CD14-positive monocyte (primary cell): ENCODE measurements around the gene ZFHX3. TPM values are rescaled to one million over a fixed set of nuclear protein-coding genes. Genes with fewer than 3 reads are reported as not detected.
A peak's percentile ranks its signal among the peaks of the same experiment; 100 is the strongest.

Experiments
- DNase-seq, 3 donors: peaks; one replicate each; pipeline ENCODE4 v3.0.0-alpha.2; 2011 to 2022
- H2AFZ ChIP-seq: 2 replicates; pipeline ENCODE4 v1.6.0; 2012; ENCODE audit warnings: mild to moderate bottlenecking, low read depth, low read length, inconsistent platforms; ENCODE audit not compliant: insufficient read depth, poor library complexity, severe bottlenecking
- H3K27ac ChIP-seq, 2 donors: 1 replicate in 1 of 2; 2 replicates in 1 of 2; pipeline ENCODE4 v1.5.1; 2012 to 2013; ENCODE audit warnings: low read length in 2 of 2, control low read depth in 1 of 2, inconsistent platforms in 1 of 2, low read depth in 1 of 2, mild to moderate bottlenecking in 1 of 2
- H3K27me3 ChIP-seq, 2 donors: one replicate each; pipeline versions ENCODE4 v1.6.0 to v1.6.1; 2011 to 2013; ENCODE audit warnings: low read length in 2 of 2; ENCODE audit not compliant: control insufficient read depth in 2 of 2, insufficient read depth in 2 of 2
- H3K36me3 ChIP-seq, 2 donors: replicated peaks in 1 of 2; 1 replicate in 1 of 2; 2 replicates in 1 of 2; pipeline versions ENCODE4 v1.5.1 to v1.6.1; 2012 to 2013; ENCODE audit warnings: low read length in 2 of 2, control low read depth in 1 of 2, inconsistent platforms in 1 of 2, mild to moderate bottlenecking in 1 of 2; ENCODE audit not compliant: insufficient read depth in 2 of 2, control insufficient read depth in 1 of 2
- H3K4me1 ChIP-seq, 2 donors: 1 replicate in 1 of 2; 2 replicates in 1 of 2; pipeline versions ENCODE4 v1.5.1 to v1.6.1; 2012 to 2013; ENCODE audit warnings: low read length in 2 of 2, control low read depth in 1 of 2, inconsistent platforms in 1 of 2, mild to moderate bottlenecking in 1 of 2, moderate library complexity in 1 of 2; ENCODE audit not compliant: insufficient read depth in 2 of 2, control insufficient read depth in 1 of 2
- H3K4me2 ChIP-seq: replicated peaks from 2 replicates; pipeline ENCODE3; 2012; ENCODE audit warnings: low read length, moderate library complexity, mild to moderate bottlenecking; ENCODE audit not compliant: poor library complexity, severe bottlenecking; ENCODE audit errors: extremely low read depth
- H3K4me3 ChIP-seq, 3 experiments: fragments of 200-600 bp in 1 of 3; sonication (generic) in 1 of 3; replicated peaks in 1 of 3; 1 replicate in 2 of 3; 2 replicates in 1 of 3; pipeline ENCODE4 v1.5.1; 2011 to 2013; ENCODE audit warnings: low read length in 3 of 3, mild to moderate bottlenecking in 3 of 3, control low read depth in 2 of 3, low read depth in 2 of 3, inconsistent platforms in 1 of 3, moderate library complexity in 1 of 3
- H3K79me2 ChIP-seq: 2 replicates; pipeline ENCODE4 v1.6.0; 2012; ENCODE audit warnings: mild to moderate bottlenecking, control low read depth, inconsistent platforms, low read length, moderate library complexity; ENCODE audit not compliant: insufficient read depth
- H3K9ac ChIP-seq: 2 replicates; pipeline ENCODE4 v1.6.0; 2017; ENCODE audit warnings: low read length, mild to moderate bottlenecking; ENCODE audit not compliant: insufficient read depth, poor library complexity, severe bottlenecking
- H3K9me3 ChIP-seq, 2 donors: replicated peaks in 1 of 2; 1 replicate in 1 of 2; 2 replicates in 1 of 2; pipeline versions ENCODE4 v1.5.1 to v1.6.1; 2012 to 2013; ENCODE audit warnings: low read length in 2 of 2, control low read depth in 1 of 2; ENCODE audit not compliant: control insufficient read depth in 1 of 2, insufficient read depth in 1 of 2
- H4K20me1 ChIP-seq: 2 replicates; pipeline ENCODE4 v1.6.0; 2012; ENCODE audit warnings: mild to moderate bottlenecking, low read length, control low read depth, moderate library complexity; ENCODE audit not compliant: insufficient read depth
- H3K27ac Mint-ChIP-seq, 7 donors: one replicate each; pipeline ENCODE4 v1.8.0; 2020; ENCODE audit warnings: mild to moderate bottlenecking in 7 of 7, mixed read lengths in 7 of 7, moderate library complexity in 6 of 7, inconsistent platforms in 2 of 7
- H3K27me3 Mint-ChIP-seq, 3 donors: one replicate each; pipeline ENCODE4 v1.8.0; 2021 to 2022; ENCODE audit warnings: low read depth in 3 of 3, mild to moderate bottlenecking in 3 of 3, mixed read lengths in 3 of 3, moderate library complexity in 3 of 3, inconsistent platforms in 1 of 3
- H3K36me3 Mint-ChIP-seq, 2 donors: one replicate each; pipeline ENCODE4 v1.8.0; 2020; ENCODE audit warnings: mixed read lengths in 2 of 2, inconsistent platforms in 1 of 2, mild to moderate bottlenecking in 1 of 2
- H3K4me1 Mint-ChIP-seq: one replicate; pipeline ENCODE4 v1.8.0; 2020; ENCODE audit warnings: mild to moderate bottlenecking, mixed read lengths
- H3K4me3 Mint-ChIP-seq, 2 donors: one replicate each; pipeline ENCODE4 v1.8.0; 2020; ENCODE audit warnings: mild to moderate bottlenecking in 2 of 2, mixed read lengths in 2 of 2, moderate library complexity in 1 of 2
- H3K9me3 Mint-ChIP-seq, 7 donors: one replicate each; pipeline ENCODE4 v1.8.0; 2020 to 2022; ENCODE audit warnings: mixed read lengths in 7 of 7, mild to moderate bottlenecking in 6 of 7, moderate library complexity in 6 of 7, inconsistent platforms in 2 of 7
- WGBS: methylation state at CpG from one replicate; pipeline ENCODE4 v1.1.5; 2013; ENCODE audit warnings: missing lambda C conversion rate; ENCODE audit not compliant: insufficient coverage; 5-methylcytosine and 5-hydroxymethylcytosine counted together
- intact Hi-C, 2 donors: fragments of 100-400 bp; cut with micrococcal nuclease; formaldehyde crosslinking; loops; one replicate each; pipeline versions ENCODE4 v1.15.0 to v1.15.1; 2023
- polyA plus RNA-seq, 3 donors: library from polyadenylated mRNA; depleted of rRNA in 1 of 3; unstranded in 2 of 3; stranded (reverse) in 1 of 3; fragments of 300-500 nt in 2 of 3; fragments of >200 nt in 1 of 3; fragmentation: Illumina TruSeq in 2 of 3; gene quantifications; 1 replicate in 2 of 3; 2 replicates in 1 of 3; pipeline ENCODE4 v1.2.3, GENCODE V29; 2012 to 2021
- TF ChIP-seq, protein P1 (sequence below): fragments of 200-600 bp; IDR thresholded peaks from one replicate; pipeline ENCODE4 v1.8.0; 2022; ENCODE audit warnings: antibody characterized with exemption, mild to moderate bottlenecking

The ZFHX3 gene
- polyA plus RNA-seq, 3 donors: 0.42 to 4.2 (median 0.43) TPM

DNA sequence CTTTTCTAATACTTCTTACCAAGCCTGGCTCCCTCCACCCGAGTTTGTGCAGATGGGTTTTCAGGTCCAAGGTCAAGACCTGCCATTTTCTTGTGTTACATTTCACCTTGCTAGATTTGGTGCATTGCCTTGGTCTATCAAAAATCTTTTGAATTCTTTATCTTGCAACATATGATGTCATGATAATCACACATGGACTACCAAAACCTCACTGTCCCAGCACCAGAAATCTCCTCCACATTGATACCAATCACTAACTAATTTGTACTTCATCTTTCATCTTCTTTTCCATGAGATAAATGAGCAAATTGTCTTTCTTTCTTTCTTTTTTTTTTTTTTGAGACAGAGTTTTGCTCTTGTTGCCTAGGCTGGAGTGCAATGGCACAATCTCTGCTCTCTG is 33.0 kb upstream of the ZFHX3 start:
- 100% methylated on average over 1 of the region's 1 CpG for WGBS
- peaks cover 0 to 2% of the 10 kb centered on the region in 2 donors for H3K36me3 Mint-ChIP-seq

GRCh38 chr16:73076324-73076810 is 28.4 kb upstream of the ZFHX3 start:
- no peaks in the 10 kb centered on the region for H3K79me2 ChIP-seq
- Mint-ChIP-seq H3K4me3 (no peak overlapping the region), H3K36me3 (peaks cover 0 to 4% of the 10 kb centered on the region in 2 donors), H3K27ac (no peak overlapping the region), H3K4me1 (peaks cover 28% of the 10 kb centered on the region), H3K9me3 (peaks cover 0 to 2% (median 0%) of the 10 kb centered on the region in 7 donors), H3K27me3 (peaks cover 8 to 15% (median 13%) of the 10 kb centered on the region in 3 donors)
- DNase-seq: no peak
- TF ChIP-seq, protein P1, sequence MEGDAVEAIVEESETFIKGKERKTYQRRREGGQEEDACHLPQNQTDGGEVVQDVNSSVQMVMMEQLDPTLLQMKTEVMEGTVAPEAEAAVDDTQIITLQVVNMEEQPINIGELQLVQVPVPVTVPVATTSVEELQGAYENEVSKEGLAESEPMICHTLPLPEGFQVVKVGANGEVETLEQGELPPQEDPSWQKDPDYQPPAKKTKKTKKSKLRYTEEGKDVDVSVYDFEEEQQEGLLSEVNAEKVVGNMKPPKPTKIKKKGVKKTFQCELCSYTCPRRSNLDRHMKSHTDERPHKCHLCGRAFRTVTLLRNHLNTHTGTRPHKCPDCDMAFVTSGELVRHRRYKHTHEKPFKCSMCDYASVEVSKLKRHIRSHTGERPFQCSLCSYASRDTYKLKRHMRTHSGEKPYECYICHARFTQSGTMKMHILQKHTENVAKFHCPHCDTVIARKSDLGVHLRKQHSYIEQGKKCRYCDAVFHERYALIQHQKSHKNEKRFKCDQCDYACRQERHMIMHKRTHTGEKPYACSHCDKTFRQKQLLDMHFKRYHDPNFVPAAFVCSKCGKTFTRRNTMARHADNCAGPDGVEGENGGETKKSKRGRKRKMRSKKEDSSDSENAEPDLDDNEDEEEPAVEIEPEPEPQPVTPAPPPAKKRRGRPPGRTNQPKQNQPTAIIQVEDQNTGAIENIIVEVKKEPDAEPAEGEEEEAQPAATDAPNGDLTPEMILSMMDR: no peak
- peaks cover 20% of the 10 kb centered on the region in 2 donors for H3K4me1 ChIP-seq
- no CpG with 5 or more reads among the region's 6 CpGs for WGBS
- no peaks in the 10 kb centered on the region for H3K36me3 ChIP-seq
- intact Hi-C loops: no loop called here
- H3K4me2 ChIP-seq: no peak overlapping the region
- H4K20me1 ChIP-seq: no peaks in the 10 kb centered on the region
- H3K4me3 ChIP-seq: no peak overlapping the region
- no peak overlapping the region for H3K9ac ChIP-seq
- H3K27ac ChIP-seq: no peak overlapping the region
- peaks cover 2 to 5% of the 10 kb centered on the region in 2 donors for H3K27me3 ChIP-seq
- no peaks in the 10 kb centered on the region for H3K9me3 ChIP-seq
- no peak overlapping the region for H2AFZ ChIP-seq

More for the DNA sequence above, 33.0 kb upstream of the ZFHX3 start:
- Histone ChIP-seq H3K4me2 (no peak overlapping the region), H4K20me1 (no peaks in the 10 kb centered on the region), H3K27me3 (no peaks in the 10 kb centered on the region), H3K36me3 (no peaks in the 10 kb centered on the region), H2AFZ (no peak overlapping the region), H3K4me1 (peaks cover 33 to 38% of the 10 kb centered on the region in 2 donors), H3K27ac (no peak overlapping the region), H3K79me2 (no peaks in the 10 kb centered on the region), H3K9ac (no peak overlapping the region), H3K4me3 (no peak overlapping the region), H3K9me3 (no peaks in the 10 kb centered on the region)
- Mint-ChIP-seq H3K27ac (peak overlapping the region in 2 of 7 donors; percentile 30 to 73), H3K4me3 (no peak overlapping the region), H3K27me3 (peaks cover 3 to 4% (median 3%) of the 10 kb centered on the region in 3 donors), H3K4me1 (peaks cover 33% of the 10 kb centered on the region), H3K9me3 (peaks cover 0 to 3% (median 0%) of the 10 kb centered on the region in 7 donors)
- DNase-seq: no peak
- intact Hi-C loops: no loop called here
- TF ChIP-seq, protein P1: no peak
